8988T (cell line): ENCODE results near the gene ZBTB9.
"Not testable (repeated sequence)": the region's sequence is repeated elsewhere in the genome, so short reads cannot be mapped to it uniquely, and the experiment has no call there.

Source experiments
- DNase-seq: peaks from one replicate; pipeline ENCODE4 v3.0.0; 2011

Gene ZBTB9

GRCh38 chr6:33469661-33470060, 15.3 kb downstream of the ZBTB9 start:
- DNase-seq: no peak

- no peak for DNase-seq
Measured at GRCh38 chr6:33477864-33478263, 23.5 kb downstream of the ZBTB9 start.

- DNase-seq: no peak
Measured at GRCh38 chr6:33481192-33481591, 26.8 kb downstream of the ZBTB9 start.

GRCh38 chr6:33482620-33483019, 28.2 kb downstream of the ZBTB9 start:
- DNase-seq: not testable (repeated sequence)

GRCh38 chr6:33483678-33484077, 29.3 kb downstream of the ZBTB9 start:
- DNase-seq: no peak

- DNase-seq: not testable (repeated sequence)
Measured at GRCh38 chr6:33484673-33485262, 30.4 kb downstream of the ZBTB9 start.

GRCh38 chr6:33485680-33486079, 31.3 kb downstream of the ZBTB9 start:
- not testable (repeated sequence) for DNase-seq

GRCh38 chr6:33488339-33488738, 34.0 kb downstream of the ZBTB9 start:
- DNase-seq: no peak

GRCh38 chr6:33490198-33490597, 35.8 kb downstream of the ZBTB9 start:
- DNase-seq: no peak

GRCh38 chr6:33490621-33491020, 36.2 kb downstream of the ZBTB9 start:
- DNase-seq: no peak

GRCh38 chr6:33492093-33492492, 37.7 kb downstream of the ZBTB9 start:
- no peak for DNase-seq

GRCh38 chr6:33497157-33497556, 42.8 kb downstream of the ZBTB9 start:
- no peak for DNase-seq

- no peak for DNase-seq
Measured at GRCh38 chr6:33502486-33502885, 48.1 kb downstream of the ZBTB9 start.

- DNase-seq: no peak
Measured at GRCh38 chr6:33504486-33504885, 50.1 kb downstream of the ZBTB9 start.

- no peak for DNase-seq
Measured at GRCh38 chr6:33505548-33506370, 51.4 kb downstream of the ZBTB9 start.
